Stimulated activated CD4-positive, alpha-beta T cell treated with anti-CD3 and anti-CD28 coated beads, Interleukin-4, amount 100 ng/mL, for 24 hours (primary cell): ENCODE measurements around the gene KRTAP29-1.

Experiments used
- DNase-seq: peaks from one replicate; pipeline ENCODE4 v3.0.0-alpha.2; 2020

Gene KRTAP29-1

DNA sequence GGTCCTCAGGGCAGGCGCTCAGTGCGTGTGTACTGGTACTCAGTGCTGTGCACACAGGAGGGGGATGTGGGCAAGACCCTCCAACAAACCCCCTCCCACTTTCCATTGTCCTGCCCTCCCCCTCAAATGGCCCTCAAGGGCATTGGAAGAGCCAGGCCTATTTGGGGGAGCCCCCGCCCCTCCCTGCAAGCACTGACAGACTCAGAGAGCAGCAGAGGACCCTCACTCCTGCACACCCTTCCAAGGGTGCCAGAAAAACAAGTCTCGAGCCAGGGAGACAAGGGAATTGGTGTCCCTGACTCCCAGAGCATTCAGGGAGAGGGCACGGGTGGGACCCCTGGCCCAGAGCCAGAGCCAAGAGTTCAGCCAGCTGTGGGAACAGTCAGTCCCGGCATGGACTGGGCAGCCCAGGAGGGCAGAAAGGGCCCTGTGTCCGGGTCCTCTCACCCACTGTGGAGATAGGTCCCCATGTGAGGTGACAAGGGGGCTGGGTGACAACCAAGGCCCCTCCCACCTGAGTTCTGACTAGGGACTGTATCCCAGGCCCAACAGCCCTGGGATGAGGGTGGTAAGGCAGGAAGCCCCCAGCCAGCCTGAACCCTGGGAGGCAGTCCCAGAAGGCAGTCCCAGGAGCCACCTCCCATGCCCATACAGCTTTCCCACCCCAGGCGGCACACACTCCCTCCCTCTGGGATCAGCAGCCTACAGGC lies 24.9 kb upstream of the KRTAP29-1 start:
- no peak for DNase-seq

DNA sequence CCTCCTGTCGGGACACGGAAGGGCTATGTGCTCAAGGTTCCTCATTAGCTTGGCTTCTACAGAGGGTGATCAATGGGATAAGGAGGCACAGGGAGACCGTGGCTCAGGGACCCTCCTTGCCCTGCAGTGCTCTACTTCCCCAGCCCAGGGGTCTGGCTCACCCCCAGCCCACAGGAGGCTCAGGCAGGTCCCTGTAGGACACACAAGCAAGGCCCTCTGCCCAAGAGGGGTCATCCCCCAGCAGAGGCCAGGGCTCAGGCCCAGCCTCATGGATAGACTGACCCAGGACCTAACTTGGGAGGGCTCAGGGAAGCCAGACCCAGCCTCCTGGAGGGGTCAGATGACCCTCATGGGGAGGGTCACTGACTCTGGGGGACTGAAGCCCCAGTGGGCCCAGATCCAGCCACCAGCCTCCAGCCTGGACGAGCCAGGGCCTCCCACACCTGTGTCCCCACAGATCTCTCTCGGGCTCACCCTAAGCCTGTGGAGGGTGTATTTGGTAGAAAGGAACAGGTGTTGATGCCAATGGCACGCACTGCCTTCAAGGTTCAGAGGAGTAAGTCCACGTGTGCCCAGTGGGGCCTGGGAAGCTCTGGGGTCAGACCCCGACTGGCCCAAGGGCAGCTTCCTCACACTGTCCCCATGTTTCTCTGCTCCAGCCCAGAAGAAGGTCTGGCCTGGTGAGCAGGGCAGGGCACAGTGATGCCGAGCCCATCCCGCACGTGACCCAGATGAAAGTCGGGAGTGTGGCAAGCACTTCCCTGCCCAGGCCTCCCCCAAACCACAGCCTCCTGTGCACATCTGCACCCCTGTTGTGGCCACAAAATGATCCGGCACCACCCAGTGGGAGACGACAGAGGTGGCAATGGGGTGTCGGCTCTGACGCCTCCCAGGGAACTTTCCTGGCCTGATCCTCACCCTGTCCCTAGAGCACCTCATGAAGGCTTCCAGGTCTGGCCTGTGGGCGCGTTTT lies 23.8 kb upstream of the KRTAP29-1 start:
- no peak for DNase-seq

DNA sequence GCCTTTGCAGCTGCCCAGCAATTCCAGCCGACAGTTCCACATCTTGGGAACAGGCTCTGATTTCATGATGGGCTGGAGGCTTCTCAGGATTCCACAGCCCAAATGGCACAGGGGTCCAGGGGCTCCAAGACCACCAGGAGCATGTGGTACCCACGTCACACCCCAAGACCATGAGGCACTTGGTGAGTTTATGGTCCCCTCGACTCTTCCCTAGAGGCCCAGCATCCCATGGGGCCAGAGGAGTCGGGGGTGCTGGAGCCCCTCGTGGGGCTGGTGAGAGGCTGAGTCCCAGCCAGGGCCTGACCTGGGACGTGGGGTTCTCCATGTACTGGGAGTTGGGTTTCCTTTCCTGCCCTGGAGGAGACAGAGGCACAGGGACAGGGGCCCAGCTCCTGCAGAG lies 23.0 kb upstream of the KRTAP29-1 start:
- no peak for DNase-seq

DNA sequence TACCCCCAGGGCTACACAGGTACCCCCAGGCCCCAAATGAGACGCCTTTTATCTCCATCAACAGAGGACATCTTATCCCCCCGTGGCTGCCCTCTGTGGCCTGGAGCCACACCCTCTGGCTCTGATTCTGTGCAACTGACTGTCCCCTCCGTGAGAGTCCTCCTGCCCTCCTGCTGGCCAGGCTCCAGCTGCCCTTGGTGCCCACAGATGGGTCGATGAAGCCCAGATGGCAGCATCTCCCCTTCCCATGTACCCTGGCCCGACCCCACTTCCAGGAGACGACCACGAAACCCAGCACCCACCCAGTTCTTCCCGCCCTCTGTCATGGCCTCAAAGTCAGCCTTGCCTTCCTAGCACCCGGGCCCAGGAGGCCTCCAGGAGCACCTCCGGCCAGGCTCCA lies 22.5 kb upstream of the KRTAP29-1 start:
- no peak for DNase-seq

DNA sequence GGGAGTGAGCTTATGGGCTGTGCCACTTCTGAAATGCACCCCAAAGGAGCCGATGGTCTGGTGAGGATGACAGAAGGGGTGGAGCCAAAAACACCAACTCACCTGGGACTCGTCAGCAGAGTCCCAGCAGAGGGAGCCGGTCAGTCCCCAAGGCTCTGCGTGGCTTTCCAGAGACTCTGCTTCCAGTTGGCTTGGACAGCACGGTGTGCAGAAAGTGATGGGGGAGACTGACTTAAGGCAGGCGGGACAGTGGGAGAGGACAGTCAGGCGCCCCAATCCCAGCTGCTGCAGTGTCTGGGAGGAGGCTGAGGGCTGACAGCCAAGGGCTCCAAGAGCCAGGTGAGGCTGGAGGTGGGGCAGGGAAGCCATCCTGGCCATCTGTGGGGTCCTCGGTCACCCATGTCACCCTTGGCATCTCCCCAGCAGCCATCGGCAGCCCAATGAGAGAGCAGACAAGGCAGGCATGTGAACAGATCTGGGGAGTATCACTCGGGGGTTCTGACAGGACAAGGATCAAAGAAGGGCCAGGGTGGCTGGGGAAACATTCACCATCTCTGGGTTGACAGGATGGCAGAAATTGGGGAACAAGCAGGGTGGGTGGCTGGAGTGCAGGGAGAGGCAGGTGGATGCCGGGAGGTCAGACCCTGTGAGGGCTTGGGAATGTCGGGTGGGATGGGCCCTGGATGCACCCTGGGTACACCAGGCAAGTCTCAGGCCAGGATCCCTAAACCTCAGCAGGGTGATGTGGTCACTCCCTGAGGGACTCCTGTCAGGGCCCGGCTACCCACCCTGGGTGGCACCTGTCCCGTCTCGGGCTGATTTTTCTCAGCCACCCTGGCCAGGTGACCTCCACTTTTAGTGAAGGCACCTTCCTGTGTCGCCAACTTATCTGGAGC lies 21.8 kb upstream of the KRTAP29-1 start:
- no peak for DNase-seq

DNA sequence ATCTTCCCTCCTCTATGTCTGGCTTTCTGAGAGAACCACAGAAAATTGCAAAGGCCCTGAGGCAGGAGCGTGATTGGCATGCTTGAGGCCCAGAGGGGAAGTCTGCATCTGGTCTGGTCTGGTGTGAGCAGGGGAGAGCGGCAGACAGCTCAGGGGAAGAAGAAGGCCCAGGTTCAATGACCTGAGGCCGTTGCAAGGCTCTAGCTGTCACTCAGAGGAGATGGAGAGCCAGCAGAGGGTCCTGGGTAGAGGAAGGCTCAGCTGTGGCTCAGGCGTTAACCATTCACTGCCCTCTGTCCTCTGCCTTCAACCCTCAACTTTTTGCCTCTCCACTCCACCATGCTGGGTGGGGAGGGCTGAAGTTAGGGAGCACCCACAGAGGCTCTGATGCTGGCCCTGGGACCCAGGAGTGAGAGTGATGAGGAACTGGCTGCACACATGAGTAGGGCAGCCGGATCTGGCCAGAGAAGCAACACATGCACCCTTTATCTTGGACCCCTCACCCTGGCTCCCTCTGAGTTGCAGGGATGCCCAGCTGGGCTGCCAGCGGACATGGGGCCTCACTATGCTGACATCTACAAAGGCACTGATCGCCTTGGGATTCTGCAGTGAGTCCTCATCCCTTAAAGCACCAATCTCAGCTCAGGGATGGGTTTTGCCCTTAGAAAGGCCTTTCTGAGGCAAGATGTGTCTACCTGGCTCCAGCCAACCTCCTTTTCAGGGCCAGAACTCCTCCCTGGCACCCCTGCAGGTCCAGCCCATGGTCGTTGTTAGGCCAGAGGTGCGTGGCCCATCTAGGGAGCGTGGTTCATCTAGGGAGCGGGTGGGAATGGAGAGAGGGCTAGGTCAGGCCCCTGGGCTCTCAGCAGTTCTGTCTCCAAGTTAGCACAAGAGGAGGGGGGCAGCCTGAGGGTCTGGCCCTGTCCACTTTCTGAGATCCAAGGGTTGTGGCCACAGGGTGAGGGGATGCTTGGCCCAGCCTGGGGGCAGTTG lies 20.5 kb upstream of the KRTAP29-1 start:
- DNase-seq, result no peak

DNA sequence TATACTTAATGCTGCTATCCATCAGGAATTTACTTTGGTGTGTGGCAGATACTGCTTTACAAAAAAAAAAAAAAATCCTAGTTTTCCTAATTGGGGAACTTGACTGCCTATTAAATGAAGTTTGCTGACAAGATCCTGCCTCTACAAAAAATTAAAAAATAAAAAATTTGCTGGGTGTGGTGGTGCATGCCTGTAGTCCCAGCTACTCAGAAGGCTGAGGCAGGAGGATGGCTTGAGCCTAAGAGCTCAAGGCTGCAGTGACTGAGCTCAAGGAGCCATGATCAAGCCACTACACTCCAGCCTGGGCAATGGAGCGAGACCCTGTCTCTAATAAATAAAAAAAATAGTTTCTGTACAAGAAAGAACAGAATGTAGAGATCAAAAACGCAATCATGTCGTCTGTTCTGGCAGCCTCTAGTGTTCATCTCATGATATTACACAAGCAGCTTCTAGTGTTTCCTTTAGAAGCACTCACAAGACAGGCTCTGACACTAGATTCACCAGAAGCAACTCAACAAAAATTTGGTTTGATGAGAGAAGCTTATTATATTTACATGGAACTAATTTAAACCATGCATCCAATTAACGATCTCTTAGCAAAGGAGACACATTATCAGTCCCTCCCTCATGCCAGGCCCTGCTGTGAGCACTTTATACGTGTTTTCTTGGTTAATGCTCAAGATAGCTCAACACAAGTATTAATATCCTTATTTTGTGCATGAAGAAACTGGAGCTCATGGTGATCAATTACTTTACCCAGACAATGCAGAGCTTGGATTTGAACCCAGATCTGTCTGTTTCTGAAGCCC lies 19.6 kb upstream of the KRTAP29-1 start:
- DNase-seq, result no peak

DNA sequence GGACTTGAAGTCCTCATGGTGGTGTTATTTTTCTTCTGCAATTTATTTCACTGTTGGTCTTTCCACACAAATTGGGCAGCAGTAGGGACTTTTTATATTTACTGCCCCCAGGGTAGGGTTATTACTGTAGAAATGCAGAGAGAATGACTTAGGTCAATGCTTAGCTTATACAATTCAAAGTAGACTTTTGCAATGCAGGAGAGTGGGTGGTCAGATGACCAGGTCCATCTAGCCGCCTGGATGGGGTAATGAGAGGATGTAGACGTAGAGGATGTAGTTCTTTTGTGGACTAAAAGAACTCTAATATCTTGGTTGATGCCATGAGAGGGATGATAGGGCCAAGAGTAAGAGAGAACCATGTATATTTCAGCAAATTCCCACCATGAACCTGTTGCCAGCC lies 15.6 kb upstream of the KRTAP29-1 start:
- no peak for DNase-seq

DNA sequence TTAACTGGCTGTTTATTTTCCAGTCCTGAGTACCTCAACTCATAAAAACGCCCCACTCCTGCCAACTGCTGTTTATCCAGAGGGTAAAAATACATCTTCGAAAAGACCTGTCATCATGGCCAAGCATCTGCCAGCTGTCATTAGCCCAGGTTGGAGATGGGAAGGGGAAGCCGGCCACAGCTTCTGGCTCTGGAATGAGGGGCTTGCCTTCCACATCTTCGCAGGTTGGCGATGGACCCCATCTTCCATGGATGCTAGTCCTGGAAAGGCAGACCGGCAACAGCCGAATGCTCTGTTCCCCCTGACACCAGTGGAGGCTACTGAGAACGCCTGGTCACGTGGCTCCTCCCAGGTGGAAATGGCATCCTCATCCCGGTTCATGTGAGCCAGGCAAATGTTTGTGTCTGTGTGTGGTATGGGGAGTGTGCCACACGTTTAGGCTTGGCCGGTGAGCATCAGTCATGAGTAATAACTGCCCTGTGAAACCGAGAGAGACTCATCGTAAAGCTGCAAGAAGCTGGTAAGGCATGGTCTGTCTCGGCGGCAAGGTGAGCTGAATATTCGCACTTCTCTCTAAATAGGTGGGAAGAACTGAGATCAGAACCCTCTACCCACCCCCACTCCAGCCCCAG lies 13.3 kb upstream of the KRTAP29-1 start:
- DNase-seq, result no peak

DNA sequence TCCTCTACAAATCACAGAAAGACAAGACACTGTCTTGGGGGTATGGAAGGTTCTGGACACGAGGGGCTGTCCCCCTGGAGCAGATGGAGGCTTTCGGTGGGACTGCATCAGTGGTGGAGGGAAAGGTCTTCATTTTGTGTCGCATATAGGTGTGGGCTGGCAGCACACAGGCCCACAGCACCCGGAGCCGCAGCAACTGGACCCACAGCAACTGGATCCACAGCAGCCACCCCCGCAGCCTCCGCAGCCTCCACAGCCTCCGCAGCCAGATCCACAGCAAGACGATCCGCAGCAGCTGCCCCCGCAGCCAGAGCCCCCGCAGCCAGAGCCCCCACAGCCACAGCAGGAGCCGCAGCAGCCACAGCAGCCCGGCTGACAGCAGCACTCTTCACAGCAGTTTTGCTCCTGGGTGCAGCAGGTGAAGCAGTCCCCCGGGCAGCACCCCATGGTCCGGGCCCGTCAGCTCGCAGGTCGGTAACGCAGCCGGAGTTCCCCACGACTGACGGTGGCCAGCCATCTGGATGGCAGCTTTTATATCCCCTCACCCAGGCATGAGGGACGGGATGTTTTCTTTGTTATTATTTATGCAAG lies 12.6 kb upstream of the KRTAP29-1 start, which contains the start of gene KRTAP17-1:
Gene KRTAP17-1, minus strand, starts transcription at position 507 of the 591 bp plus-strand sequence. Its CDS starts 60 bp downstream, at position 447.
- DNase-seq, result no peak

DNA sequence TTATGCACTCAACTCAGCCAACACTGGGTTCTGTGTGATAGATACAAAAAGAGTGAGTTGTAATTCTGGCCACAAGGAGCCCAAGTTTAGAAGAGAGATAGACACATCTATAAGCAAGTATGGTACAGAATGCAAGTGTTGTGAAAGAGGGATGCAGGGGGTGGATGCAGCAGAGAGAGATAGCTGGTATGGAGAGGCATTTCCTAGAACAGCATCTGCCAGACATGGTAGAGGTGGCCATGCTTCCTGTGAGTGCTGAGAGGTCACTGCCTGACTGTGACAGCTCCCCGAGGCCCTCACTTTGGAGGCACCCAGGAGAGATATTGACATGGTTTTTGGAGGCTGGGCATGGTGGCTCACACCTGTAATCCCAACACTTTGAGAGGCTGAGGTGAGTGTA lies 8.5 kb upstream of the KRTAP29-1 start:
- DNase-seq, result no peak

DNA sequence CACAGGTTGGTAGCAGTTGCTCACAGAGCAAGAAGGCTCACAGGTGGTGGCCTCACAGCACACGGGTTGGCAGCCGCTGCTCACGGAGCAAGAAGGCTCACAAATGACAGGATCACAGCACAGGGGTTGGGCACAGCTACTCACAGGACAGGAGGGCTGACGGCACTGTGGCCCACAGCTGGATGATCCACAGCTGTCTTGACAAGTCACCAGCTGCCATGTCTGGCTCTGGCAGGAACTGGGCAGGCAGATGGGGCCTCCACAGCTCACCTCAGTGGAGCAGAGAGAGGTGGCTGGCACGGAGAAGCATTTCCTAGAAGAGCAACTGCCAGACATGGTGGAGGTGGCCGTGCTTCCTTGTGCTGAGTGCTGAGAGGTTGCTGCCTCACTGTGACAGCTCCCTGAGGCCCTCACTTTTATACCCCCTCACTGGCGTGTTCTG lies 6.3 kb upstream of the KRTAP29-1 start, which contains the start of gene KRTAP16-1:
Gene KRTAP16-1, minus strand, starts transcription at position 392 of the 442 bp plus-strand sequence. Its CDS starts 56 bp downstream, at position 336.
- peak; percentile 31 for DNase-seq

DNA sequence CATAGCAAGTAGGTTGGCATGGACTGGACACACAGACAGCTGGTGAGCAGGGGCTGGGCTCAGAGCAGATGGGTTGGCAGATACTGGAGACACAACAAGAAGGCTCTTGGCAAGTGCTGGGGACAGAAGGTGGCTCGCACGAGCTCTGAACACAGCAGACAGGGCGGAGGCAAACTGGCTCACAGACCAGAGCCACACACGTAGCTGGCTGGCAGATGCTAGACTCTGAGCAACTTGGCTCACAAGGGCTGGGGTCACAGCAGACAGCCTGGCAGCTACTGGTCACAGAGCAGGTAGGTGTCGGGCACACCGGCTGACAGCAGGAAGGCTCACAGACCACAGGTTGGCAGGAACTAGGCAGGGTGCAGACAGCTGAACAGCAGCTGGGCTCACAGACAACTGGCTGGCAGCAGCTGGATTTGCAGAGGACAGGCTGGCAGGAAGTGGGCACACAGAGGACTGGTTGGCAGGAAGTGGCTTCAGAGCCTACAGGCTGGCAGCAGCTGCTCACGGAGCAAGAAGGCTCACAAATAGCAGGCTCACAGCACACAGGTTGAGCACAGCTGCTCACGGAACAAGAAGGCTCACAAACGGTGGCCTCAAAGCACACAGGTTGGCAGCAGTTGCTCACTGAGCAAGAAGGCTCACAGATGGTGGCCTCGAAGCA lies 5.7 kb upstream of the KRTAP29-1 start:
- peak; percentile 54 for DNase-seq

DNA sequence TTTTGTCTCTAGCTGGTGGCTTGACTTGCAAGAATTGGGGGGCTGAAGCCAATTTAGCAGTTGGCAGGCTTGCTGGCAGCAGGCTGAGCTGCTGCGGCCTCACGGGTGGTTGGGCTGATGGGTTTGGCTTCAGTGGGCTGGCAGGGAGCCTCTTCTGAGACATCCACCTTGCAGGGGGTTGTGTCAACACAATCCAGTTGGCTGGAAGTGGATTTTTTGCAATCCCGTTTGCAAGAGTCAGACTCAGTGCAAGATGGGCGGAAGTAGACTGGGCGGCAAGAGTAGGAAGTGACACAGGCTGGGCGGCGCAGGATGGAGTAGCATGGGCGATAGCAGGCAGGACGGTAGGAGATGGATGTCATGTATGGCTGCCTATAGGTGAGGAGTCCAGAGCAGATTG lies 5.0 kb upstream of the KRTAP29-1 start:
- no peak for DNase-seq

DNA sequence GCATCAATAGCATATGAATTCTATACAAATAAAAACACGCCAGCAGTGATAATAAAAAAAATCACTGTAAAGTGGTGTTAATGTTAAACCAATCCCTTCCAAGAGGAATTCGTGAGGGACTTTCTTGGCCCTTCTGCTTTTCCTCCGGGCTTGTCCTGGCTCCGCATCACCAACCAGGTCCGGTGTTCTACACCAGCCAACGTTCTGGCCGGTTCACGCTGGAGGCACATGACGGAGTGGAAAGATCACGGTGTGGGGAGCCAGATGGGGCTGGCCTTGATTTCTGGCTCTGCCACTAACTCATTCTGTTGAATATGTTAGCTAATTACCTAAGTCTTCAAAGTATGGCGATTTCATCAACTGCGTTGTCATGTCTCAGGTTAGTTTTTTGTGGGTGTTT lies 1.4 kb upstream of the KRTAP29-1 start:
- DNase-seq, result no peak

DNA sequence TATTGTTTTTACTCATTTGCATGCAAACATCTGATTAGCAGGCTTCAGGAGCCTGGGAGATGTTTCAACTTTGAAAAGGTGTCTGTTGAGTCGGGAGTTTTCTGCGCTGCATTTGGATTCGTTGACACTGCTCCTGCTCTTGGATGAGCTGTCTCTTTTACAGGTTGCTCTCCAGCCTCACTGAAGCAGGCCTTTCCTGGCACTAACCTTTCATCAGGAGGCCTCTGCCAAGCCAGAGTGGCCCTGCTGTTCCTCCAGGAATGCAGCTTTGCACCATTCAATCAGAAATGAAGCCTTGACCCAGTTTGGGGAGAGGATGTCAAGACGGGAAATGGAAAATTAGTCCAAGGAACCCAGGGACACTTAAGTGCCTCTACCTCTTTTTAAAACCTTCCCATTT lies 330 bp upstream of the KRTAP29-1 start:
- no peak for DNase-seq

DNA sequence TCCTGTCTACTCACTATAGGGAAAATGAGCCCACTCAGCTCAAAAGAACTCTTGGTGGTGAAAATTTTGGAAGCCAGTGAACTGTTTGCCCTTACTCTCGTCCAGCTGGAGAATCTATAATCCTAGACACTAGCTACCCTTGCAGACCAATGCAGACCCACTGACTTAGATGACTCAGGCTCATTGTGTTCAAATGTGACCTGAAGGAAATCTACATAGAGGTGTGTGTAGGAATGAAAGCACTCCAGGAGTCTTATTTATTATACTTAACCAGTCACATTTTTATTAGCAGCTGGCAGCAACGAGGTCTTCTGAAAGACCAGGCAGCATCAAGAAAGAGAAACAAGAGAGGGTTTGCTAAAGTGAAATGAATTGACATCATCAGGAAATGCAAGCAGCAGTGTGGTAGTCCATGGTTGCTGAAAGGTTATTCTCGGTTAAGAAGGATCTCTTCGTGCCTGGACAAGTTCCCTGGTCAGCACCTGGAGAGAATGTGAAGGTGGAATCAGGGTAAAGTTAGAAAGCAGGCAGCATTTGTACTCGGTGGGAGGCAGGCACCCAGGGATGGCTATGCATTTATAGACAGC lies 1.4 kb downstream of the KRTAP29-1 start:
- DNase-seq, result no peak

DNA sequence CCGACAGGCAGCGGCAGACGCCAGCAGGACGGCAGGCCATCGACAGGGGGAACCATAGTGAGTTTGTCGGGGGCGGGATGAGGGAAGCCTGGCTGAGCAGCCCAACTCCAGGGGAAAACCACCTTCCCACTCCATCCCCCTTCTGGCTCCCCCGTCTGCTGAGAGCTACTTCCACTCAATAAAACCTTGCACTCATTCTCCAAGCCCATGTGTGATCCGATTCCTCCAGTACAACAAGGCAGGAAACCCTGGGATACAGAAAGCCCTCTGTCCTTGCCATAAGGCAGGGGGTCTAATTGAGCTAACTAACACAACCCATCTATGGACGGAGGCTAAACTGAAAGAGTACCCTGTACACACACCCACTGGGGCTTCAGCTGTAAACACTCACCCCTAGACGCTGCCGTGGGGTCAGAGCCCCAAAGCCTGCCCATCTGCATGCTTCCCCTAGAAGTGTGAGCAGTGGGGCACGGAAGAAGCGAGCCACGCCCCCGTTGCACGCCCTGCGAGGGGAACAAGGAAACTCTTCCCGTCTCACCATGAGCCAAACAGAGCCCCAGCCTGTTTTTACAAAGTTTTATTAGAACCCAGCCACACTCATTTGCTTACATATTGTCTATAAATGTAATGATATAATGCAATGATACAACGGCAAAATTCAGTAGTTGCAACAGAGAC lies 4.1 kb downstream of the KRTAP29-1 start:
- no peak for DNase-seq
